SK-N-DZ (cell line): ENCODE measurements around the gene ACSL1.

ENCODE experiments used
- DNase-seq: peaks from one replicate; pipeline ENCODE4 v3.0.0-alpha.2; 2015; ENCODE audit warnings: low spot score
- small RNA-seq, 2 experiments: library from RNA; depleted of rRNA; stranded (forward); fragments of <200 nt; gene quantifications; one replicate each; pipeline ENCODE3, GENCODE V24; 2014

Gene ACSL1

GRCh38 chr4:184722798-184723197 is 103.0 kb downstream of the ACSL1 start:
- DNase-seq = no peak

GRCh38 chr4:184721254-184721653 is 104.5 kb downstream of the ACSL1 start:
- DNase-seq = no peak

GRCh38 chr4:184719407-184719806 is 106.4 kb downstream of the ACSL1 start:
- DNase-seq = no peak

DNA sequence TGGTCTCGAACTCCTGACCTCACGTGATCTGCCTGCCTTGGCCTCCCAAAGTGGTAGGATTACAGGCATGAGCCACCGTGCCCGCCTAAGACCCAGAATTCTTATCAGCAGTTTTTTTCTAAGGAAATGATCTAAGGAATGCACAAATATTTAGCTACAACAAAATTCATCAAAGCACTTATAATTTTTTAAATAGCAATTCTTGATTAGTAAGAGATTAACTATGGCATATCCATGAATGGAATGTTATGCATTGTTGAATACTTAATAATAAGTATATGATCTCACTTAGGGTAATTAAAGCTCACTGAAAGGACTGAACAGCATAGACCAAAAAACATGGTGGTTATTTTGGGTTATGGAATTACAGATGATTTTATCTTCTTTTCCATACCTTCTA is 110.2 kb downstream of the ACSL1 start:
- no peak for DNase-seq

DNA sequence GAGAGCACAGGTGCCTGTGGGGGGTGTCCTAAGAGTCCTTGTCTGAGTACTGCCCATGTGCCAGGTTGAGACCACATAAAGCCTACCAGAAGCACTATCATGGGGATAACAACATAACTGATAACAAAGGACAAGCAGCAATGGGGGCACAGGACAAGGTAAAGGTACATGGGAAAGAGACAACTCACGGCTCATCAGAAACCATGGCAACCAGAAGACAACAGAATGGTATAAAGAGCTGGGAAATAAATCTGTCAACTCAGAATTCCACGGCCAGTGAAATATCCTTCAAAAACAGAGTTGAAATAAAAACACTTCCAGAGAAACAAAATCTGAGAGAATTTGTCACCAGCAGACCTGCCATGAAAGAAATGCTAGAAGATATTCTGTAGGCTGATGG is 111.9 kb downstream of the ACSL1 start:
- no peak for DNase-seq

DNA sequence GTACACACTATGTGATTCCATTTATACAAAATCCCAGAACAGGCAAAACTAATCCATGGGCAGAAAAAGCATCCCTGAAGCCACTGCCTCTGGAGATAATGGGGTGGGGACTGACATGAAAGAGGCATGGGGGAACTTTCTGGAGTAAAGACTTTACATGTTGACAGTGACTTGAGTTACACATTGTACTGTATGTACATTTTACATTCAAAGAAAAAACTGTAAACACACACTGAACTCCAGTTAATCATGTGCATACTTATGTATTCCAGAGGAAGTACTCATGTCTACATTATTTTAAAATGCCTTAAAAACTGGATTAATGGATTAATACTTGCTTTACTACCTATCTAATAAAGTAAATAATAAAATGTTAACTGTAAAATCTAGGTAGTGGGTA is 113.4 kb downstream of the ACSL1 start:
- no peak for DNase-seq

GRCh38 chr4:184706453-184706852 is 119.3 kb downstream of the ACSL1 start:
- no peak for DNase-seq

DNA sequence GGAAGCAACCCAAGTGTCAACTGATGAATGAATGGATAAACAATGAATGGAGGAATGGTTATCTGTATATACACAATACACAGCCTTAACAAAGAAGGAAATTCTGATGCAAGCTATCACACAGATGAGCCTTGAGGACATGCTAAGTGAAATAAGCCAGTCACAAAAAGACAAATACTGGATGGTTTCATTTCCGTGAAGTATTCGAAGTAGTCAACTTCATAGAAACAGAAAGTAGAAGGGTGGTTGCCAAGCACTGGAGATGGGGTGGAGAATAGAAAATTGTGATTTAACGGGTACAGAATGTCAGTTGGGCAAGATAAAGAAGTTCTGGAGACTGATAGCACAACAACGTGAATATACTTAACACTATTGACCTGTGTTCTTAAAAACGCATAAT is 120.1 kb downstream of the ACSL1 start:
- no peak for DNase-seq

Small RNA genes within 50 kb of the gene (small RNA-seq; reads per million reads assigned to genes)
- 0.05 to 0.18 reads per million in 2 experiments for gene MIR3945
